ENCODE results near the gene ARHGEF39.

Gene ARHGEF39

GRCh38 chr9:35687306-35687705, 22.3 kb upstream of the ARHGEF39 start:
- no peak for DNase-seq (ENCODE audit: low read depth)
- TF ChIP-seq MAX (IDR thresholded peaks at IDR 0.05; ENCODE audit: low read depth, low read length) (no peak), MYC (IDR thresholded peaks at IDR 0.05; ENCODE audit: low read depth, low read length) (no peak)
- TF ChIP-seq, protein P1, sequence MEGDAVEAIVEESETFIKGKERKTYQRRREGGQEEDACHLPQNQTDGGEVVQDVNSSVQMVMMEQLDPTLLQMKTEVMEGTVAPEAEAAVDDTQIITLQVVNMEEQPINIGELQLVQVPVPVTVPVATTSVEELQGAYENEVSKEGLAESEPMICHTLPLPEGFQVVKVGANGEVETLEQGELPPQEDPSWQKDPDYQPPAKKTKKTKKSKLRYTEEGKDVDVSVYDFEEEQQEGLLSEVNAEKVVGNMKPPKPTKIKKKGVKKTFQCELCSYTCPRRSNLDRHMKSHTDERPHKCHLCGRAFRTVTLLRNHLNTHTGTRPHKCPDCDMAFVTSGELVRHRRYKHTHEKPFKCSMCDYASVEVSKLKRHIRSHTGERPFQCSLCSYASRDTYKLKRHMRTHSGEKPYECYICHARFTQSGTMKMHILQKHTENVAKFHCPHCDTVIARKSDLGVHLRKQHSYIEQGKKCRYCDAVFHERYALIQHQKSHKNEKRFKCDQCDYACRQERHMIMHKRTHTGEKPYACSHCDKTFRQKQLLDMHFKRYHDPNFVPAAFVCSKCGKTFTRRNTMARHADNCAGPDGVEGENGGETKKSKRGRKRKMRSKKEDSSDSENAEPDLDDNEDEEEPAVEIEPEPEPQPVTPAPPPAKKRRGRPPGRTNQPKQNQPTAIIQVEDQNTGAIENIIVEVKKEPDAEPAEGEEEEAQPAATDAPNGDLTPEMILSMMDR (IDR thresholded peaks at IDR 0.05; ENCODE audit: low read depth, low read length): no peak
- H3K4me3 ChIP-seq (ENCODE audit: low read depth, low read length): no peak overlapping the region

DNA sequence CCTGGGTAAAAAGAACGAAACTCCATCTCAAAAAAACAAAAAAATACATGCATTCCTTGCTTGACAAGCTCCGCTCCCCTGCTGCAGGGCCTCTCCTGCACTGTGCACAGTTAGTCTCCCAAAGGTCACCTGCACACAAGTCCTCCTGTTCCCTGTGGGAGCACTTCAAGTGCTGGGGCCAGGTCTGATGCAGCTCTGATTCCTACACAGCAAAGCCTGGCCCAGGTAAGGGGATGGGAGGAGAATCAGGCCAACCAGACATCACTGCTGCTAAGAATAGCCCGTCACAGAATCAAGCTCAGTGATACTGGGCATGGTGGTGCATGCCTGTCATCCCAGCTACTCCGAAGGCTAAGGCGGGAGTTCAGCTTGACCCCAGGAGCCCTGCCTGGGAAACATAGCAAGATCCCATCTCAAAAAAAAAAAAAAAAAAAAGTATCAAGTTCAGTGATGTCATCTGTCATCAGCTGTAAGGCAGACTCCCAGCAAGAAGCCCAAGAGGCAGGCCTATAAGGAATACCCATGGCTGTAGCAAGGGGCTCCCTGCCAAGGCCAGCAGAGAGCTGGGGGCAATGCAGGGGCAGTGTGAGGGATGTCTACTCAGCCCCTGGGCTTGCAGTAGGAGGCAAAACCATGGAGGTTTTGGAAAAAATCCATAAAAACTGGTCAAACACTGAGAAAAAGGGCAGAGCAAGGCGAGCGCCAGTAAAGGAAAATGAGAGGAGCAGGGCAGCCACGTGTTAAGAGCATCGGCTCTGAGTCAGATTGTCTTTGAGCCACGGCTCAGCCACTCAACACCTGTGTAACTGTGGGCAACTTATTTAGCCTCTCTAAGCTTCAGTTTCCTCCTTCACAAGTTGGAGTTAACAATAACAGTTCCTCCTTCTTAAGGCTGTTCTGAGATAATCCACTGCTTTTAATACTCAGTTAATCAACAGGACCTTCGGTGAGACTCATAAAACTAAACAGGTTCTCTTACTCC, 21.5 kb upstream of the ARHGEF39 start:
- no peak for DNase-seq (ENCODE audit: low read depth)
- H3K4me3 ChIP-seq (ENCODE audit: low read depth, low read length): no peak overlapping the region
- TF ChIP-seq MYC (IDR thresholded peaks at IDR 0.05; ENCODE audit: low read depth, low read length) (no peak), POLR2A (IDR thresholded peaks at IDR 0.05; ENCODE audit: extremely low read depth, insufficient read length) (no peak), MAX (IDR thresholded peaks at IDR 0.05; ENCODE audit: low read depth, low read length) (no peak)
- TF ChIP-seq, protein P1 (IDR thresholded peaks at IDR 0.05; ENCODE audit: low read depth, low read length): no peak

GRCh38 chr9:35685506-35685905, 20.5 kb upstream of the ARHGEF39 start:
- no peak overlapping the region for H3K4me3 ChIP-seq (ENCODE audit: low read depth, low read length)
- TF ChIP-seq MAX (IDR thresholded peaks at IDR 0.05; ENCODE audit: low read depth, low read length): no peak
- DNase-seq (ENCODE audit: low read depth): no peak

DNA sequence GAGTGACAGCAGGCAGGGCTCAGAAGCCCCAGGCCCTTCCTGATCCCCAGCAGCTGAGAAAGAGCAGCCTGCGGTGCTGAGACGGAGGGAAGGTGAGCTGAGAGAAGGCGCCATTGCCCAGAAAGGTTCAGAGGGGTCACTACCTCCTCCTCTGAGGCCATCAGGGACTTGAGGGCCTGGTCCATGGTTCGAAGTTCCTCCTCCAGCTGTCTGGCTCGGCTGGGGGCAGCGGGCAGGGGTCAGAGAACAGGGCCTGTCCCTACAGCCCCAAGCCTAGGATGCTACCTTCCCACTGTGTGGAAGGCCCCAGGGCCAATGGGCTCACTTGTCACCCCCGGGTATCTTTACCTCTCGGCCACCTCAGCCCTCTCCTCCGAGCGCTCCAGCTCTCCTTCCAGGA, 19.9 kb upstream of the ARHGEF39 start:
- TF ChIP-seq MYC (IDR thresholded peaks at IDR 0.05; ENCODE audit: low read depth, low read length): no peak
- no peak for TF ChIP-seq MAX (IDR thresholded peaks at IDR 0.05; ENCODE audit: low read depth, low read length)
- TF ChIP-seq POLR2A (IDR thresholded peaks at IDR 0.05; ENCODE audit: extremely low read depth, insufficient read length): no peak
- TF ChIP-seq, protein P1 (IDR thresholded peaks at IDR 0.05; ENCODE audit: low read depth, low read length): no peak

GRCh38 chr9:35683323-35683722, 18.3 kb upstream of the ARHGEF39 start:
- no peak for TF ChIP-seq MYC (IDR thresholded peaks at IDR 0.05; ENCODE audit: low read depth, low read length)
- TF ChIP-seq MAX (IDR thresholded peaks at IDR 0.05; ENCODE audit: low read depth, low read length): no peak
- TF ChIP-seq, protein P1 (IDR thresholded peaks at IDR 0.05; ENCODE audit: low read depth, low read length): no peak
- no peak for TF ChIP-seq POLR2A (IDR thresholded peaks at IDR 0.05; ENCODE audit: extremely low read depth, insufficient read length)

More for the DNA sequence above, 19.9 kb upstream of the ARHGEF39 start:
- no peak overlapping the region for H3K4me3 ChIP-seq (ENCODE audit: low read depth, low read length)
- DNase-seq (ENCODE audit: low read depth): no peak

DNA sequence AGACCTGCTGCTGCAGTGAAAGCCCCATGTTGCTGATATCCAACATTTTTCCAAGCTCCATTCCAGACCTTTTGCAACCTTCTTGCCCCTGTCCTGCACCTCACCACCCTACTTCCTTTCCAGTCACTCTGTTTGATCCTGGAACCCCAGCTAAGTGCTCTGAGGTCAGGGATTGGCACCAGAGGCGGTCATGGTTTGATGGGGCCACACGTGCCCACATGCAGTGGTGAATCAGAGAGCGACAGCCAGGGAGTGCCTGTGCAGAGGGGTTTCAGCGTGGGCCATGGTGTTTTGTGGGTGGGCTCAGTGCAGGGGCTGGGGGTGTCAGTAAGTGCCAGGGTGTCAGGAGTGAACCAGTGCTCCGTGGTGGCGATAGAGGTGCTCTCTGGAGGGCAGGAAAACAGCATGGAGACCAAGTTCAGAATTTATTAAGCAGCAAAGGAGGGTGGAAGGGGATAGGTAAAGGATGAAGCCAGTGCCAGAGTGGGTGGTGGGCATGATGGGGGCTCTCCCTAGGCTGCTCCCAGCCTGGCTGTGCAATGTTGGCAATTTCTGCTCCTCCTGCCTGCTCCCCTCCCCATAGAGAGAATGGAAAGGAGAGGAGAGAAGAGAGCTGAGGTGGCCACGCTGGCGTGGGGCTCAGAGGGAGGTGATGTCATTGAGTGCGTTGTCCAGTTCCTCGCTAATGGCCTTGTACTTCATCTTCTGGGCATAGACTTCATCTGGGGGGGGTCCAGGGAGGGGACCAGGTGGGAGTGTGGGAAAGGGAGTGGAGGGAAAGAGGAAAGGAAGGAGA, 17.7 kb upstream of the ARHGEF39 start:
- no peak for TF ChIP-seq MYC (IDR thresholded peaks at IDR 0.05; ENCODE audit: low read depth, low read length)
- TF ChIP-seq POLR2A (IDR thresholded peaks at IDR 0.05; ENCODE audit: extremely low read depth, insufficient read length): no peak
- no peak for TF ChIP-seq MAX (IDR thresholded peaks at IDR 0.05; ENCODE audit: low read depth, low read length)
- TF ChIP-seq, protein P1 (IDR thresholded peaks at IDR 0.05; ENCODE audit: low read depth, low read length): no peak
- DNase-seq (ENCODE audit: low read depth): no peak
- no peak overlapping the region for H3K4me3 ChIP-seq (ENCODE audit: low read depth, low read length)

More at GRCh38 chr9:35683323-35683722, 18.3 kb upstream of the ARHGEF39 start:
- no peak for DNase-seq (ENCODE audit: low read depth)
- H3K4me3 ChIP-seq (ENCODE audit: low read depth, low read length): no peak overlapping the region
